Glutamatergic neuron (in vitro differentiated cells): ENCODE data around the gene GTPBP2. TPM values are rescaled to one million over a fixed set of nuclear protein-coding genes. Genes with fewer than 3 reads are reported as not detected.

Experiments
- DNase-seq: peaks from one replicate; pipeline ENCODE4 v3.0.0; 2022
- H3K27ac Mint-ChIP-seq: one replicate; pipeline ENCODE4 v1.8.0; 2020; ENCODE audit warnings: mild to moderate bottlenecking, mixed read lengths, inconsistent platforms; ENCODE audit not compliant: unreplicated experiment
- H3K27me3 Mint-ChIP-seq: one replicate; pipeline ENCODE4 v1.8.0; 2020; ENCODE audit warnings: mild to moderate bottlenecking, moderate library complexity, mixed read lengths, inconsistent platforms; ENCODE audit not compliant: unreplicated experiment
- H3K36me3 Mint-ChIP-seq: one replicate; pipeline ENCODE4 v1.8.0; 2020; ENCODE audit warnings: mild to moderate bottlenecking, mixed read lengths, inconsistent platforms; ENCODE audit not compliant: unreplicated experiment
- H3K4me1 Mint-ChIP-seq: one replicate; pipeline ENCODE4 v1.8.0; 2020; ENCODE audit warnings: mild to moderate bottlenecking, low read depth, mixed read lengths, inconsistent platforms; ENCODE audit not compliant: unreplicated experiment
- H3K4me3 Mint-ChIP-seq: one replicate; pipeline ENCODE4 v1.8.0; 2020; ENCODE audit warnings: mild to moderate bottlenecking, mixed read lengths, inconsistent platforms; ENCODE audit not compliant: unreplicated experiment
- H3K9me3 Mint-ChIP-seq: one replicate; pipeline ENCODE4 v1.8.0; 2020; ENCODE audit warnings: mild to moderate bottlenecking, moderate library complexity, mixed read lengths, inconsistent platforms; ENCODE audit not compliant: unreplicated experiment
- total RNA-seq: library from RNA; stranded (reverse); fragmentation: NEBNext Ultra II Directional; extraction: Animal tissue kit (Norgen Biotek cat#: 25700); gene quantifications from one replicate; pipeline ENCODE4 v1.2.1, GENCODE V29; 2021; ENCODE audit not compliant: unreplicated experiment
- TF ChIP-seq, protein P1 (sequence below): fragments of 200-600 bp; sonication (generic); IDR thresholded peaks from one replicate; pipeline ENCODE4 v1.5.0; 2021; ENCODE audit not compliant: partially characterized antibody, unreplicated experiment

Gene GTPBP2
- total RNA-seq, 1 donor from 2014 or later: 114 TPM

DNA sequence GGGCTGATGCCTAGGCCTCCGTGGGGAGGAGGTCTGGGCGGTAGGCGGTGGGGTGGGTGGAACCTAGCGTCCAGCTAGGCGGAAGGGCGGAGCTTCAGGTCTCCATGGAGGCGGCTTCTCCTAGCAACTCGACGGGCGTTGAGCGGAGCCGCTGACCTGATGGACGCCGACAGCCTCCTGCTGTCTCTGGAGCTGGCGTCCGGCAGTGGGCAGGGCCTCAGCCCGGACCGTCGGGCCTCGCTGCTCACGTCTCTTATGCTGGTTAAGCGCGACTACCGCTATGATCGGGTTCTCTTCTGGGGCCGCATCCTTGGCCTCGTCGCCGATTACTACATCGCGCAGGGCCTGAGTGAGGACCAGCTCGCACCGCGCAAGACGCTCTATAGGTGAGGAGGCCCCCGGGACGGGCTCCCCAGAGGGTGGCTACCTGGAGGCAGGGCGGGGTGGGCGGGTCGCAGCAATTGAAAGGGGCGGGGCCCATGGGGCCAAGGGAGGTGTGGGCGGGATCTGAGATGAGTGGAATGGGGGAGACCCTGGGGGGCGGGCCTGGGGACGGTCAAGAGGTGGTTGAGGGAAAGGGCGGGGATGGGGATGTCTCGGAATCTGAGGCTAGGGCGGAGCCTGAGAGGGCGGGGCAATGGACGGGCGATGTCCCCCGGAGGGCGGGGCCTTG is 16.0 kb upstream of the GTPBP2 start, which contains the start of gene RSPH9:
RSPH9 (plus strand) TSS at position 97 of the 673 bp plus-strand sequence; CDS start at position 160, 63 bp downstream.
- peaks cover 11% of the 10 kb centered on the region for H3K9me3 Mint-ChIP-seq
- H3K27me3 Mint-ChIP-seq: peaks cover 3% of the 10 kb centered on the region
- H3K4me3 Mint-ChIP-seq: peak within 1 kb of the TSS; percentile 79
- no peaks in the 10 kb centered on the region for H3K36me3 Mint-ChIP-seq
- peak; percentile 85 for DNase-seq
- peak within 1 kb of the TSS; percentile 39 for H3K27ac Mint-ChIP-seq
- H3K4me1 Mint-ChIP-seq: no peaks in the 10 kb centered on the region
- TF ChIP-seq, protein P1, sequence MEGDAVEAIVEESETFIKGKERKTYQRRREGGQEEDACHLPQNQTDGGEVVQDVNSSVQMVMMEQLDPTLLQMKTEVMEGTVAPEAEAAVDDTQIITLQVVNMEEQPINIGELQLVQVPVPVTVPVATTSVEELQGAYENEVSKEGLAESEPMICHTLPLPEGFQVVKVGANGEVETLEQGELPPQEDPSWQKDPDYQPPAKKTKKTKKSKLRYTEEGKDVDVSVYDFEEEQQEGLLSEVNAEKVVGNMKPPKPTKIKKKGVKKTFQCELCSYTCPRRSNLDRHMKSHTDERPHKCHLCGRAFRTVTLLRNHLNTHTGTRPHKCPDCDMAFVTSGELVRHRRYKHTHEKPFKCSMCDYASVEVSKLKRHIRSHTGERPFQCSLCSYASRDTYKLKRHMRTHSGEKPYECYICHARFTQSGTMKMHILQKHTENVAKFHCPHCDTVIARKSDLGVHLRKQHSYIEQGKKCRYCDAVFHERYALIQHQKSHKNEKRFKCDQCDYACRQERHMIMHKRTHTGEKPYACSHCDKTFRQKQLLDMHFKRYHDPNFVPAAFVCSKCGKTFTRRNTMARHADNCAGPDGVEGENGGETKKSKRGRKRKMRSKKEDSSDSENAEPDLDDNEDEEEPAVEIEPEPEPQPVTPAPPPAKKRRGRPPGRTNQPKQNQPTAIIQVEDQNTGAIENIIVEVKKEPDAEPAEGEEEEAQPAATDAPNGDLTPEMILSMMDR: no peak

GRCh38 chr6:43639984-43640800 is 11.1 kb upstream of the GTPBP2 start:
- TF ChIP-seq, protein P1: no peak
- Mint-ChIP-seq H3K4me3 (no peak overlapping the region), H3K4me1 (peaks cover 7% of the 10 kb centered on the region), H3K27me3 (peaks cover 2% of the 10 kb centered on the region), H3K9me3 (peaks cover 3% of the 10 kb centered on the region), H3K27ac (no peak overlapping the region), H3K36me3 (peaks cover 5% of the 10 kb centered on the region)
- DNase-seq: no peak

DNA sequence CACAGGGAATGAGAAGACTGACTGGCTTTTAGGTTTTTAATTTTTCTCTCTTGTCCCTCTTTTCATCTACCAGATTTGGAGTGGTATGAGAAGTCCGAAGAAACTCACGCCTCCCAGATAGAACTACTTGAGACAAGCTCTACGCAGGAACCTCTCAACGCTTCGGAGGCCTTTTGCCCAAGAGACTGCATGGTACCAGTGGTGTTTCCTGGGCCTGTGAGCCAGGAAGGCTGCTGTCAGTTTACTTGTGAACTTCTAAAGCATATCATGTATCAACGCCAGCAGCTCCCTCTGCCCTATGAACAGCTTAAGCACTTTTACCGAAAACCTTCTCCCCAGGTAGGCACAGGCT is 7.2 kb upstream of the GTPBP2 start:
- peaks cover 6% of the 10 kb centered on the region for H3K9me3 Mint-ChIP-seq
- H3K4me1 Mint-ChIP-seq: peaks cover 7% of the 10 kb centered on the region
- H3K27me3 Mint-ChIP-seq: peaks cover 2% of the 10 kb centered on the region
- TF ChIP-seq, protein P1: no peak
- H3K4me3 Mint-ChIP-seq: peak overlapping the region; percentile 97
- H3K27ac Mint-ChIP-seq: peak overlapping the region; percentile 97
- peaks cover 5% of the 10 kb centered on the region for H3K36me3 Mint-ChIP-seq
- no peak for DNase-seq

- Mint-ChIP-seq H3K4me1 (peaks cover 9% of the 10 kb centered on the region), H3K36me3 (peaks cover 5% of the 10 kb centered on the region), H3K27me3 (peaks cover 4% of the 10 kb centered on the region), H3K4me3 (peak within 1 kb of the TSS; percentile 97), H3K27ac (peak within 1 kb of the TSS; percentile 97), H3K9me3 (peaks cover 8% of the 10 kb centered on the region)
- TF ChIP-seq, protein P1: no peak
- DNase-seq: peak; percentile 86
These were observed 6.6 kb upstream of the GTPBP2 start, which contains the start of gene MAD2L1BP for GRCh38 chr6:43635387-43636307. Gene MAD2L1BP (plus strand): TSS chr6:43635840. CDS start chr6:43635876, 36 bp downstream.
